GM23338 (cell line): Measurements from ENCODE around the gene TPO. TPM values are rescaled to one million over a fixed set of nuclear protein-coding genes. Genes with fewer than 3 reads are reported as not detected.
A peak's percentile ranks its signal among the peaks of the same experiment; 100 is the strongest.

Experiments used
- ATAC-seq: fragments of 200-7000 bp; cut with Tn5 transposase; 3 replicates; pipeline ENCODE4 v1.9.1; 2020
- DNase-seq: peaks from one replicate; pipeline ENCODE4 v3.0.0-alpha.2; 2015; ENCODE audit warnings: low spot score
- H2AFZ ChIP-seq: fragments of 200-600 bp; sonication (generic); 2 replicates; pipeline ENCODE4 v1.8.0; 2016; ENCODE audit warnings: antibody characterized with exemption, mild to moderate bottlenecking, moderate library complexity
- H3F3A ChIP-seq: fragments of 200-600 bp; sonication (generic); replicated peaks from 2 replicates; pipeline ENCODE4 v1.8.0; 2017; ENCODE audit warnings: antibody characterized with exemption, mixed run types, low read depth
- H3K27ac ChIP-seq: fragments of 200-600 bp; sonication (generic); 2 replicates; pipeline ENCODE4 v1.6.1; 2016; ENCODE audit warnings: low read depth
- H3K27me3 ChIP-seq: fragments of 200-600 bp; sonication (generic); 2 replicates; pipeline ENCODE4 v1.8.0; 2016; ENCODE audit warnings: mild to moderate bottlenecking, mixed run types, moderate library complexity; ENCODE audit not compliant: insufficient read depth
- H3K36me3 ChIP-seq: fragments of 200-600 bp; sonication (generic); 2 replicates; pipeline ENCODE4 v1.8.0; 2016; ENCODE audit warnings: mild to moderate bottlenecking; ENCODE audit not compliant: insufficient read depth
- H3K4me1 ChIP-seq: fragments of 200-600 bp; sonication (generic); 2 replicates; pipeline ENCODE4 v1.8.0; 2016; ENCODE audit warnings: mild to moderate bottlenecking, moderate library complexity; ENCODE audit not compliant: insufficient read depth
- H3K4me2 ChIP-seq: fragments of 200-600 bp; sonication (generic); 2 replicates; pipeline ENCODE4 v1.7.1; 2017; ENCODE audit warnings: mixed run types
- H3K4me3 ChIP-seq: fragments of 200-600 bp; sonication (generic); 2 replicates; pipeline ENCODE4 v1.6.1; 2016; ENCODE audit warnings: mixed run types
- H3K79me2 ChIP-seq: fragments of 200-600 bp; sonication (generic); replicated peaks from 2 replicates; pipeline ENCODE4 v1.8.0; 2017; ENCODE audit warnings: mild to moderate bottlenecking; ENCODE audit not compliant: insufficient read depth
- H3K9me2 ChIP-seq: fragments of 200-600 bp; sonication (generic); 2 replicates; pipeline ENCODE4 v1.8.0; 2017; ENCODE audit not compliant: insufficient read depth
- H4K20me1 ChIP-seq: fragments of 200-600 bp; sonication (generic); replicated peaks from 2 replicates; pipeline ENCODE4 v1.8.0; 2017; ENCODE audit warnings: mild to moderate bottlenecking; ENCODE audit not compliant: insufficient read depth
- H3K27ac Mint-ChIP-seq: 2 replicates; pipeline ENCODE4 v1.8.0; 2020; ENCODE audit warnings: inconsistent platforms, mild to moderate bottlenecking, moderate library complexity, mixed read lengths
- H3K27me3 Mint-ChIP-seq: 3 replicates; pipeline ENCODE4 v1.8.0; 2022; ENCODE audit warnings: low read depth, mild to moderate bottlenecking, moderate library complexity, mixed read lengths, inconsistent platforms; ENCODE audit not compliant: insufficient read depth, poor library complexity
- H3K36me3 Mint-ChIP-seq: 3 replicates; pipeline ENCODE4 v1.8.0; 2021; ENCODE audit warnings: low read depth, mild to moderate bottlenecking, inconsistent platforms, moderate library complexity, mixed read lengths
- H3K4me1 Mint-ChIP-seq: 3 replicates; pipeline ENCODE4 v1.8.0; 2020; ENCODE audit warnings: mild to moderate bottlenecking, inconsistent platforms, mixed read lengths
- H3K4me3 Mint-ChIP-seq: 3 replicates; pipeline ENCODE4 v1.8.0; 2021; ENCODE audit warnings: moderate library complexity, mild to moderate bottlenecking, inconsistent platforms, mixed read lengths
- H3K9me3 Mint-ChIP-seq: 3 replicates; pipeline ENCODE4 v1.8.0; 2020; ENCODE audit warnings: moderate library complexity, mild to moderate bottlenecking, inconsistent platforms, mixed read lengths
- EZH2phosphoT487 ChIP-seq: fragments of 200-600 bp; sonication (generic); IDR thresholded peaks from one replicate; pipeline ENCODE4 v1.8.1; 2018; ENCODE audit warnings: antibody characterized with exemption; ENCODE audit not compliant: unreplicated experiment
- JUNB ChIP-seq: IDR thresholded peaks from one replicate; pipeline ENCODE4 v1.6.1; 2016; ENCODE audit warnings: antibody characterized with exemption; ENCODE audit not compliant: unreplicated experiment
- polyA plus RNA-seq: library from polyadenylated mRNA; unstranded; fragments of >200 nt; fragmentation: Nextera tagmentation; extraction: Ambion mirVana; gene quantifications from 2 replicates; pipeline ENCODE4 v1.2.1, GENCODE V29; 2016
- total RNA-seq: library from RNA; depleted of rRNA; stranded (reverse); fragments of >200 nt; shearing (Covaris generic); gene quantifications from 2 replicates; pipeline ENCODE4 v1.2.3, GENCODE V29; 2014
- TF ChIP-seq, protein P1 (sequence below), 2 experiments: fragments of 200-600 bp in 1 of 2; sonication (generic) in 1 of 2; conservative IDR thresholded peaks; 2 replicates each; pipeline versions ENCODE4 v1.5.1 to v1.6.1; 2016 to 2017; ENCODE audit warnings: antibody characterized with exemption in 2 of 2, low read depth in 2 of 2, mild to moderate bottlenecking in 2 of 2, moderate library complexity in 1 of 2

TPO gene
- total and polyA plus RNA-seq, 2 experiments from 2014 or later = 0.74 TPM; not detected in 1

DNA sequence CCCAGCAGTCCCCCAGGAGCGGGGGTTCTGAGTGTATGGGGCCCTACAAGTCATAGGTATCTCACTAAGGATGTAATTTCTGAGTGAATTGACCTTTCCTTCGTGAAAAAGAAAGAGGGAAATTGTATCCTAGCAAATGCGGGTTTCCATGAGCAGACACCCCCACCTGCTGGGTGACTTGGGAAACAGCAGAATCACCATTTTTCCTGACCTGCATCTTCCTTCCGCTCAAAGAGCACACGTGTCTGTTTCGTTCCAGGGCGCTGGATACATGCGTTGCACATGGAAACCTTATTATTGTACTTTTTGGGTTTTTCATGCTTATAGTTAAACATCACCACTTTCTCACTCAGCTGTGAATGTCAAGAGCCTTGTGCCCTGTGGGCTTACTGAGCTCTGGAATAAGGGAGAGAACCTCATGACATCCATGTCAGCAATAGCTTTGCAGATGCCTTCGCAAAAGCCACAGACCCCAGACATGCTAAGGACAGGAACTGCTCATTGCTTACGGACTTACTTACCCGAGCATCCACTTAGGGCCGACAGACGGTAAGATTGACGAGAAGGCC lies 132.8 kb downstream of the TPO start:
- Histone ChIP-seq H3F3A (no peaks in the 10 kb centered on the region), H3K9me2 (no peaks in the 10 kb centered on the region), H3K4me1 (no peaks in the 10 kb centered on the region), H3K79me2 (no peaks in the 10 kb centered on the region), H3K27ac (no peak overlapping the region), H4K20me1 (no peaks in the 10 kb centered on the region), H3K4me2 (no peak overlapping the region), H3K27me3 (no peaks in the 10 kb centered on the region), H2AFZ (no peak overlapping the region), H3K36me3 (no peaks in the 10 kb centered on the region), H3K4me3 (no peak overlapping the region)
- Mint-ChIP-seq H3K27me3 (peaks cover 11% of the 10 kb centered on the region), H3K9me3 (no peaks in the 10 kb centered on the region; the same call in 2 of the 3 replicates), H3K36me3 (no peaks in the 10 kb centered on the region), H3K27ac (no peak overlapping the region), H3K4me3 (no peak overlapping the region), H3K4me1 (peaks cover 5% of the 10 kb centered on the region; the same call in 2 of the 3 replicates)
- TF ChIP-seq, protein P1, sequence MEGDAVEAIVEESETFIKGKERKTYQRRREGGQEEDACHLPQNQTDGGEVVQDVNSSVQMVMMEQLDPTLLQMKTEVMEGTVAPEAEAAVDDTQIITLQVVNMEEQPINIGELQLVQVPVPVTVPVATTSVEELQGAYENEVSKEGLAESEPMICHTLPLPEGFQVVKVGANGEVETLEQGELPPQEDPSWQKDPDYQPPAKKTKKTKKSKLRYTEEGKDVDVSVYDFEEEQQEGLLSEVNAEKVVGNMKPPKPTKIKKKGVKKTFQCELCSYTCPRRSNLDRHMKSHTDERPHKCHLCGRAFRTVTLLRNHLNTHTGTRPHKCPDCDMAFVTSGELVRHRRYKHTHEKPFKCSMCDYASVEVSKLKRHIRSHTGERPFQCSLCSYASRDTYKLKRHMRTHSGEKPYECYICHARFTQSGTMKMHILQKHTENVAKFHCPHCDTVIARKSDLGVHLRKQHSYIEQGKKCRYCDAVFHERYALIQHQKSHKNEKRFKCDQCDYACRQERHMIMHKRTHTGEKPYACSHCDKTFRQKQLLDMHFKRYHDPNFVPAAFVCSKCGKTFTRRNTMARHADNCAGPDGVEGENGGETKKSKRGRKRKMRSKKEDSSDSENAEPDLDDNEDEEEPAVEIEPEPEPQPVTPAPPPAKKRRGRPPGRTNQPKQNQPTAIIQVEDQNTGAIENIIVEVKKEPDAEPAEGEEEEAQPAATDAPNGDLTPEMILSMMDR (conservative IDR thresholded peaks at IDR 0.05; ENCODE audit: low read depth in 2 of 2) = peak; percentile 84 to 93
- TF ChIP-seq JUNB = no peak
- ATAC-seq (peak; percentile 12; the same call in 2 of the 3 replicates), DNase-seq (peak; percentile 75)

DNA sequence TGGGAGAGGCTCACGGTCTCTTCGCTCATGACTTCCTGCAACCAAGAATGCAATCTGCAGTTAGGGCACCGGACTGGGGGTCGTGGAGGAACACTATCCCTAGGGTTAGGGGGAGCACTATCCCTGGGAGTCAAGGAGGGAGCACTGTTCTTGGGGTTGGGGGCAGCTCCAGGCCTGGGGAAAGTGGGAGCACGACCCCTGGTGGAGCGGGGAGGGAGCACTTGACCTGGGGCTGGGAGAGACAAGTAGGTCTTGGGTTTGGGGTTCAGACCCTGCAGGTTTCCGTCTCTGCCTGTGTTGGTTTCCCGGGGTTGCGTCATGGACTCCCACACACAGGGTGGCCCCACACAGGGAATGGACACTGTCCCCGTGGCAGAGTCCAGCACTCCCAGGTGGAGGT lies 133.6 kb downstream of the TPO start:
- Histone ChIP-seq H3K4me2 (no peak overlapping the region), H3F3A (no peaks in the 10 kb centered on the region), H3K36me3 (no peaks in the 10 kb centered on the region), H2AFZ (no peak overlapping the region), H3K27me3 (no peaks in the 10 kb centered on the region), H3K79me2 (no peaks in the 10 kb centered on the region), H3K9me2 (no peaks in the 10 kb centered on the region), H3K4me3 (no peak overlapping the region), H3K4me1 (no peaks in the 10 kb centered on the region), H3K27ac (no peak overlapping the region), H4K20me1 (no peaks in the 10 kb centered on the region; the same call in 1 of the 2 replicates)
- Mint-ChIP-seq H3K4me1 (peaks cover 5% of the 10 kb centered on the region; the same call in 2 of the 3 replicates), H3K4me3 (no peak overlapping the region), H3K36me3 (no peaks in the 10 kb centered on the region), H3K27me3 (peaks cover 15% of the 10 kb centered on the region), H3K9me3 (no peaks in the 10 kb centered on the region; the same call in 2 of the 3 replicates), H3K27ac (no peak overlapping the region)
- ATAC-seq (no peak), DNase-seq (no peak)
- TF ChIP-seq, protein P1 (conservative IDR thresholded peaks at IDR 0.05; ENCODE audit: low read depth in 2 of 2) = peak; percentile 30 to 50
- TF ChIP-seq JUNB (no peak), EZH2phosphoT487 (no peak)
